Smooth muscle cell (in vitro differentiated cells): Measurements from ENCODE around the gene ATOH1. TPM values are rescaled to one million over a fixed set of nuclear protein-coding genes. Genes with fewer than 3 reads are reported as not detected.
A peak's percentile ranks its signal among the peaks of the same experiment; 100 is the strongest.

Experiments
- DNase-seq: peaks from one replicate; lab custom pipeline; 2025; ENCODE audit not compliant: unreplicated experiment; lab: John Stamatoyannopoulos, UW
- H2AFZ ChIP-seq: fragments of 200-600 bp; sonication (generic); 2 replicates; pipeline ENCODE4 v1.6.0; 2016; ENCODE audit warnings: antibody characterized with exemption, low read depth, mild to moderate bottlenecking
- H3F3A ChIP-seq: fragments of 200-600 bp; sonication (generic); 2 replicates; pipeline ENCODE4 v1.6.0; 2017; ENCODE audit warnings: antibody characterized with exemption, low read depth
- H3K27ac ChIP-seq: fragments of 200-600 bp; sonication (generic); 2 replicates; pipeline ENCODE4 v1.5.1; 2016; ENCODE audit warnings: low read depth, mild to moderate bottlenecking
- H3K27me3 ChIP-seq: fragments of 200-600 bp; sonication (generic); 2 replicates; pipeline ENCODE4 v1.6.1; 2016; ENCODE audit warnings: low read depth, mild to moderate bottlenecking
- H3K36me3 ChIP-seq: fragments of 200-600 bp; sonication (generic); 2 replicates; pipeline ENCODE4 v1.5.1; 2016; ENCODE audit warnings: low read depth
- H3K4me1 ChIP-seq: fragments of 200-600 bp; sonication (generic); 2 replicates; pipeline ENCODE4 v1.5.1; 2016; ENCODE audit warnings: low read depth
- H3K4me2 ChIP-seq: fragments of 200-600 bp; sonication (generic); 2 replicates; pipeline ENCODE4 v1.6.0; 2016; ENCODE audit warnings: mild to moderate bottlenecking
- H3K4me3 ChIP-seq: fragments of 200-600 bp; sonication (generic); 2 replicates; pipeline ENCODE4 v1.5.1; 2016; ENCODE audit warnings: mild to moderate bottlenecking
- H3K79me2 ChIP-seq: fragments of 200-600 bp; sonication (generic); 2 replicates; pipeline ENCODE4 v1.6.0; 2016; ENCODE audit warnings: low read depth, mild to moderate bottlenecking
- H3K9ac ChIP-seq: fragments of 200-600 bp; sonication (generic); 2 replicates; pipeline ENCODE4 v1.6.0; 2016; ENCODE audit warnings: low read depth
- H3K9me3 ChIP-seq: fragments of 200-600 bp; sonication (generic); replicated peaks from 2 replicates; pipeline ENCODE4 v1.5.1; 2016; ENCODE audit warnings: low read depth
- H4K20me1 ChIP-seq: fragments of 200-600 bp; sonication (generic); 2 replicates; pipeline ENCODE4 v1.6.0; 2016; ENCODE audit warnings: low read depth
- WGBS: methylation state at CpG from one replicate; pipeline ENCODE4 v1.1.7; 2016; ENCODE audit warnings: low lambda C conversion rate; 5-methylcytosine and 5-hydroxymethylcytosine counted together
- polyA plus RNA-seq: library from polyadenylated mRNA; unstranded; fragments of >200 nt; fragmentation: Nextera tagmentation; extraction: Ambion mirVana; gene quantifications from 2 replicates; pipeline ENCODE4 v1.2.1, GENCODE V29; 2016
- total RNA-seq: library from RNA; depleted of rRNA; stranded (reverse); fragments of >200 nt; gene quantifications from 2 replicates; pipeline ENCODE4 v1.2.3, GENCODE V29; 2014
- TF ChIP-seq, protein P1 (sequence below): fragments of 200-600 bp; sonication (generic); IDR thresholded peaks from 2 replicates; pipeline ENCODE4 v1.5.1; 2017; ENCODE audit warnings: borderline replicate concordance, mild to moderate bottlenecking, antibody characterized with exemption; ENCODE audit not compliant: insufficient read depth, poor library complexity, severe bottlenecking

The ATOH1 gene
- total and polyA plus RNA-seq, 2 experiments from 2014 or later: not detected

DNA sequence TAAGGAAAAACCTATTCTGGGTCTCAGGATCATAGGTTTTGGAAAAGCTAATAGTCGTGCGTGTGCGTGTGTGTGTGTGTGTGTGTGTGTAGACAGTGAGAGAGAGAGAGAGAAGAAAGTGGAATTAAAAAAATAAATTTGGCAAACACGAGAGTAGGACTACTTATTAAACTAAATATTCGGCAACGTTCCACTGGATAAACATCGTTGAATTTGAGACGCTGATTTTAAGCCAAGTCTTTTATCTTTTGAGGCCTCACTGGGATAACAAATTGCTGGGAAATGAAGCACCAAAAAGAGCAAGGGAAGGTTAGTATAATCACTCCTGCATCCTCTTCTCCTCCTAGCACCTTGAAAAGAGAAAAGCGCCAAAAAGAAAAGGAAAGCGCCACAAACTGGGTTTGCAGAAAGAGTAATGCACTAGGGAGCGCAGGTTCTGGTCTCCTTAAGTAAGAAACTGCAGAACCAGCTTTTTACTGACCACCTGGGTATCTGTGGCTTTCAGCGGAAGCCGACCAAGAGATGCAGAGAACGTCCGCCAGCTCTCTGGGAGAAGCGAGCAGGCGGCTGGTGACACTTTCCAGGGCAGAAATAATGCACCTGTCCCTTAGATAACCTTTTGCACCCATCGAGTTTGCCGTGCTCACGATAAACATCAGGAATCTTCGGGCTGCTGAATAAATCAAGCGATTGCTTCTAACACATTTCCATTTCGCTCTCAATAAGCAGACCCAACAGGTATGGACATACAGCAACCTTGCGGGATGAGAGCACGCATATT is 3.4 kb downstream of the ATOH1 start:
- peaks cover 100% of the 10 kb centered on the region for H3K27me3 ChIP-seq
- H3K36me3 ChIP-seq: no peaks in the 10 kb centered on the region
- no peak for DNase-seq
- H3K4me3 ChIP-seq: no peak overlapping the region
- no peak overlapping the region for H3K9ac ChIP-seq
- TF ChIP-seq, protein P1, sequence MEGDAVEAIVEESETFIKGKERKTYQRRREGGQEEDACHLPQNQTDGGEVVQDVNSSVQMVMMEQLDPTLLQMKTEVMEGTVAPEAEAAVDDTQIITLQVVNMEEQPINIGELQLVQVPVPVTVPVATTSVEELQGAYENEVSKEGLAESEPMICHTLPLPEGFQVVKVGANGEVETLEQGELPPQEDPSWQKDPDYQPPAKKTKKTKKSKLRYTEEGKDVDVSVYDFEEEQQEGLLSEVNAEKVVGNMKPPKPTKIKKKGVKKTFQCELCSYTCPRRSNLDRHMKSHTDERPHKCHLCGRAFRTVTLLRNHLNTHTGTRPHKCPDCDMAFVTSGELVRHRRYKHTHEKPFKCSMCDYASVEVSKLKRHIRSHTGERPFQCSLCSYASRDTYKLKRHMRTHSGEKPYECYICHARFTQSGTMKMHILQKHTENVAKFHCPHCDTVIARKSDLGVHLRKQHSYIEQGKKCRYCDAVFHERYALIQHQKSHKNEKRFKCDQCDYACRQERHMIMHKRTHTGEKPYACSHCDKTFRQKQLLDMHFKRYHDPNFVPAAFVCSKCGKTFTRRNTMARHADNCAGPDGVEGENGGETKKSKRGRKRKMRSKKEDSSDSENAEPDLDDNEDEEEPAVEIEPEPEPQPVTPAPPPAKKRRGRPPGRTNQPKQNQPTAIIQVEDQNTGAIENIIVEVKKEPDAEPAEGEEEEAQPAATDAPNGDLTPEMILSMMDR: no peak
- no peaks in the 10 kb centered on the region for H3K79me2 ChIP-seq
- no peaks in the 10 kb centered on the region for H3K9me3 ChIP-seq
- H3K4me2 ChIP-seq: no peak overlapping the region
- no peak overlapping the region for H2AFZ ChIP-seq
- H3K4me1 ChIP-seq: peaks cover 23% of the 10 kb centered on the region
- no peaks in the 10 kb centered on the region for H4K20me1 ChIP-seq
- no peaks in the 10 kb centered on the region for H3F3A ChIP-seq
- WGBS: 9% methylated on average over 25 of the region's 25 CpGs
- H3K27ac ChIP-seq: no peak overlapping the region

DNA sequence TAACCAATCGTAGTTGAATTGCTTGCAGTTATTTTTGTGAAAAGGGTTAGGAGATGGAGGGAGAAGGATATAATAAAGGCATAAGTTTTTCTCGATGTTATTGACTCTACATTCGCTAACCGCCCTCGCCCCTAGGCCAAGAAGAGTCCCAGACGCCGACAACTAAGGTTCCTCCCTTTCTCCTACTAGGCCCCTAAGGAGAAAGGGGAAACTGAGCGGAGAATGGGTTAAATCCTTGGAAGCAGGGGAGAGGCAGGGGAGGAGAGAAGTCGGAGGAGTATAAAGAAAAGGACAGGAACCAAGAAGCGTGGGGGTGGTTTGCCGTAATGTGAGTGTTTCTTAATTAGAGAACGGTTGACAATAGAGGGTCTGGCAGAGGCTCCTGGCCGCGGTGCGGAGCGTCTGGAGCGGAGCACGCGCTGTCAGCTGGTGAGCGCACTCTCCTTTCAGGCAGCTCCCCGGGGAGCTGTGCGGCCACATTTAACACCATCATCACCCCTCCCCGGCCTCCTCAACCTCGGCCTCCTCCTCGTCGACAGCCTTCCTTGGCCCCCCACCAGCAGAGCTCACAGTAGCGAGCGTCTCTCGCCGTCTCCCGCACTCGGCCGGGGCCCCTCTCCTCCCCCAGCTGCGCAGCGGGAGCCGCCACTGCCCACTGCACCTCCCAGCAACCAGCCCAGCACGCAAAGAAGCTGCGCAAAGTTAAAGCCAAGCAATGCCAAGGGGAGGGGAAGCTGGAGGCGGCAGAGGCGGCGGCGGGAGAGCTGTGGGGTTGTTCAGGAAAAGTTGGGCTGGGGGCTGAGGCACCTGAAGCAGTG is 5.9 kb downstream of the ATOH1 start:
- no peak for DNase-seq
- no peaks in the 10 kb centered on the region for H3F3A ChIP-seq
- H4K20me1 ChIP-seq: no peaks in the 10 kb centered on the region

DNA sequence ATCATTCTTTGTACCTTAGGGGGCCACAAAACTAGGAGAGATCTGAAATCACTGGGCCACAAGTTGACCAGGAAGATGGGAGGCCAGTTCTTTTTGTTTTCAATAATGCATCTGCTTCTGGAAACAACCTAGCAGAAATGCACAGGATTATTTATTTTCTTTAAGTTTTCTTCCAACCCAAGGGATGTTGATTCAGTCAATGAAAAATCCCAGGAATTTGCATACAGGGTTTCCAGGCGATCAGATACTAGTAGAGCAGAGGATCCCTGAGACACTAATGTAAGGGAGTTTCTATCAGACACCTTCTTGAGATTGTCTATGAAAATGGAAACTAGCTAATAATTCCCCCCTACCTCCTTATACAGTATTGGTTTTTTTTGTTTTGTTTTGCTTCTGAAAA is 7.4 kb downstream of the ATOH1 start:
- H3K36me3 ChIP-seq: no peaks in the 10 kb centered on the region
- 55% methylated on average over 1 of the region's 1 CpG for WGBS
- H3K79me2 ChIP-seq: no peaks in the 10 kb centered on the region
- peaks cover 97% of the 10 kb centered on the region for H3K27me3 ChIP-seq
- TF ChIP-seq, protein P1: no peak
- no peak overlapping the region for H2AFZ ChIP-seq
- no peaks in the 10 kb centered on the region for H4K20me1 ChIP-seq
- no peak overlapping the region for H3K9ac ChIP-seq
- H3K27ac ChIP-seq: no peak overlapping the region
- DNase-seq: no peak
- no peak overlapping the region for H3K4me2 ChIP-seq
- no peak overlapping the region for H3K4me3 ChIP-seq
- peaks cover 5% of the 10 kb centered on the region for H3K4me1 ChIP-seq
- H3F3A ChIP-seq: no peaks in the 10 kb centered on the region
- H3K9me3 ChIP-seq: no peaks in the 10 kb centered on the region

More for the DNA sequence above, 5.9 kb downstream of the ATOH1 start:
- Histone ChIP-seq H3K9ac (no peak overlapping the region), H3K4me2 (peak overlapping the region; percentile 69), H2AFZ (no peak overlapping the region), H3K27me3 (peaks cover 98% of the 10 kb centered on the region), H3K36me3 (no peaks in the 10 kb centered on the region), H3K4me1 (peaks cover 17% of the 10 kb centered on the region), H3K4me3 (peak overlapping the region; percentile 23), H3K27ac (no peak overlapping the region), H3K9me3 (no peaks in the 10 kb centered on the region), H3K79me2 (no peaks in the 10 kb centered on the region)
- WGBS: 2% methylated on average over 40 of the region's 42 CpGs
- TF ChIP-seq, protein P1: no peak
